ENCODE measurements around the gene KRTAP5-6. TPM values are rescaled to one million over a fixed set of nuclear protein-coding genes. Genes with fewer than 3 reads are reported as not detected.
"Not testable (repeated sequence)": the region's sequence is repeated elsewhere in the genome, so short reads cannot be mapped to it uniquely, and the experiment has no call there.

Gene KRTAP5-6
- total and polyA plus RNA-seq, 3 experiments from 2014 or later, result not detected

- Histone ChIP-seq H3K4me1 (ENCODE audit: insufficient read depth, low read length) (peaks cover 10% of the 10 kb centered on the region), H3K4me3 (ENCODE audit: low read length) (no peak overlapping the region), H3K27ac (ENCODE audit: low read depth, low read length) (no peak overlapping the region), H3K9me3 (ENCODE audit: low read length) (no peaks in the 10 kb centered on the region), H3K27me3 (ENCODE audit: insufficient read depth, low read length, poor library complexity, severe bottlenecking) (peaks cover 10% of the 10 kb centered on the region), H3K36me3 (ENCODE audit: insufficient read depth, low read length) (no peaks in the 10 kb centered on the region)
- ChIA-PET POLR2A (no interaction called here), CTCF (no interaction called here)
- Mint-ChIP-seq H3K36me3 (no peaks in the 10 kb centered on the region), H3K27ac (peak overlapping the region in 2 of 8 donors; percentile 26 to 71), H3K9me3 (peaks cover 0 to 2% (median 0%) of the 10 kb centered on the region in 5 donors), H3K4me3 (peak overlapping the region in 3 of 7 donors; percentile 53 to 81 (median 54)), H3K4me1 (peaks cover 0 to 18% (median 10%) of the 10 kb centered on the region in 3 donors), H3K27me3 (peaks cover 26 to 51% of the 10 kb centered on the region in 2 donors)
- no peak for DNase-seq
These were observed 37.5 kb upstream of the KRTAP5-6 start for GRCh38 chr11:1659506-1659905.

- Mint-ChIP-seq H3K9me3 (peaks cover 0 to 2% (median 0%) of the 10 kb centered on the region in 5 donors), H3K36me3 (no peaks in the 10 kb centered on the region), H3K27ac (no peak overlapping the region), H3K27me3 (peaks cover 26 to 49% of the 10 kb centered on the region in 2 donors), H3K4me1 (peaks cover 0 to 18% (median 10%) of the 10 kb centered on the region in 3 donors), H3K4me3 (peak overlapping the region in 3 of 7 donors; percentile 10 to 56 (median 38))
- no peak overlapping the region for H3K4me3 ChIP-seq (ENCODE audit: low read length)
- no peaks in the 10 kb centered on the region for H3K9me3 ChIP-seq (ENCODE audit: low read length)
- no peak overlapping the region for H3K27ac ChIP-seq (ENCODE audit: low read depth, low read length)
- H3K27me3 ChIP-seq (ENCODE audit: insufficient read depth, low read length, poor library complexity, severe bottlenecking), result peaks cover 9% of the 10 kb centered on the region
- no peaks in the 10 kb centered on the region for H3K36me3 ChIP-seq (ENCODE audit: insufficient read depth, low read length)
- ChIA-PET POLR2A (no interaction called here), CTCF (no interaction called here)
- peaks cover 10% of the 10 kb centered on the region for H3K4me1 ChIP-seq (ENCODE audit: insufficient read depth, low read length)
- no peak for DNase-seq
These were observed 36.7 kb upstream of the KRTAP5-6 start for GRCh38 chr11:1660111-1660867.

GRCh38 chr11:1661454-1662269 lies 35.3 kb upstream of the KRTAP5-6 start:
- H3K9me3 ChIP-seq (ENCODE audit: low read length); H3K27ac ChIP-seq (ENCODE audit: low read depth, low read length); H3K4me3 ChIP-seq (ENCODE audit: low read length); H3K36me3 Mint-ChIP-seq; H3K4me1 ChIP-seq (ENCODE audit: insufficient read depth, low read length); DNase-seq; H3K36me3 ChIP-seq (ENCODE audit: insufficient read depth, low read length); H3K27me3 ChIP-seq (ENCODE audit: insufficient read depth, low read length, poor library complexity, severe bottlenecking); POLR2A ChIA-PET; H3K9me3 Mint-ChIP-seq; CTCF ChIA-PET: not testable (repeated sequence)
- H3K4me1 Mint-ChIP-seq, result peaks cover 0 to 18% (median 10%) of the 10 kb centered on the region in 3 donors
- peaks cover 26 to 37% of the 10 kb centered on the region in 2 donors for H3K27me3 Mint-ChIP-seq
- peak overlapping the region in 1 of 8 donors; percentile 61 for H3K27ac Mint-ChIP-seq
- peak overlapping the region in 1 of 7 donors; percentile 68 for H3K4me3 Mint-ChIP-seq

- H3K4me1 Mint-ChIP-seq, result peaks cover 0 to 18% (median 10%) of the 10 kb centered on the region in 3 donors
- H3K27me3 ChIP-seq (ENCODE audit: insufficient read depth, low read length, poor library complexity, severe bottlenecking); POLR2A ChIA-PET; H3K27ac ChIP-seq (ENCODE audit: low read depth, low read length); H3K9me3 ChIP-seq (ENCODE audit: low read length); H3K4me3 ChIP-seq (ENCODE audit: low read length); DNase-seq; H3K36me3 ChIP-seq (ENCODE audit: insufficient read depth, low read length); H3K9me3 Mint-ChIP-seq; H3K4me1 ChIP-seq (ENCODE audit: insufficient read depth, low read length); H3K36me3 Mint-ChIP-seq; CTCF ChIA-PET; H3K27ac Mint-ChIP-seq; H3K4me3 Mint-ChIP-seq: not testable (repeated sequence)
- peaks cover 23 to 32% of the 10 kb centered on the region in 2 donors for H3K27me3 Mint-ChIP-seq
These were observed 34.2 kb upstream of the KRTAP5-6 start for GRCh38 chr11:1662699-1663283.

- Mint-ChIP-seq H3K4me1 (peaks cover under 1 to 16% (median 5%) of the 10 kb centered on the region in 3 donors), H3K27ac (no peak overlapping the region), H3K36me3 (no peaks in the 10 kb centered on the region), H3K9me3 (no peaks in the 10 kb centered on the region), H3K4me3 (no peak overlapping the region), H3K27me3 (peaks cover 22 to 27% of the 10 kb centered on the region in 2 donors)
- POLR2A ChIA-PET, result no interaction called here
- Histone ChIP-seq H3K9me3 (ENCODE audit: low read length) (no peaks in the 10 kb centered on the region), H3K27ac (ENCODE audit: low read depth, low read length) (no peak overlapping the region), H3K27me3 (ENCODE audit: insufficient read depth, low read length, poor library complexity, severe bottlenecking) (no peaks in the 10 kb centered on the region), H3K36me3 (ENCODE audit: insufficient read depth, low read length) (no peaks in the 10 kb centered on the region), H3K4me1 (ENCODE audit: insufficient read depth, low read length) (no peaks in the 10 kb centered on the region), H3K4me3 (ENCODE audit: low read length) (no peak overlapping the region)
- CTCF ChIA-PET, result no interaction called here
- DNase-seq, result no peak
These were observed 31.7 kb upstream of the KRTAP5-6 start for GRCh38 chr11:1665313-1665712.

- no peak overlapping the region for H3K27ac ChIP-seq (ENCODE audit: low read depth, low read length)
- no peak for DNase-seq
- H3K27me3 Mint-ChIP-seq, result peaks cover 17 to 24% of the 10 kb centered on the region in 2 donors
- no peaks in the 10 kb centered on the region for H3K36me3 Mint-ChIP-seq
- H3K27me3 ChIP-seq (ENCODE audit: insufficient read depth, low read length, poor library complexity, severe bottlenecking), result no peaks in the 10 kb centered on the region
- no peaks in the 10 kb centered on the region for H3K36me3 ChIP-seq (ENCODE audit: insufficient read depth, low read length)
- H3K9me3 Mint-ChIP-seq, result no peaks in the 10 kb centered on the region
- H3K4me3 ChIP-seq (ENCODE audit: low read length), result no peak overlapping the region
- no peaks in the 10 kb centered on the region for H3K4me1 ChIP-seq (ENCODE audit: insufficient read depth, low read length)
- no peak overlapping the region for H3K27ac Mint-ChIP-seq
- POLR2A ChIA-PET, result no interaction called here
- no peaks in the 10 kb centered on the region for H3K9me3 ChIP-seq (ENCODE audit: low read length)
- peaks cover 0 to 10% (median 5%) of the 10 kb centered on the region in 3 donors for H3K4me1 Mint-ChIP-seq
- CTCF ChIA-PET, result no interaction called here
- H3K4me3 Mint-ChIP-seq, result no peak overlapping the region
These were observed 29.7 kb upstream of the KRTAP5-6 start for GRCh38 chr11:1667121-1667850.

GRCh38 chr11:1667906-1668305 lies 29.1 kb upstream of the KRTAP5-6 start:
- Histone ChIP-seq H3K4me1 (ENCODE audit: insufficient read depth, low read length) (no peaks in the 10 kb centered on the region), H3K36me3 (ENCODE audit: insufficient read depth, low read length) (no peaks in the 10 kb centered on the region), H3K27me3 (ENCODE audit: insufficient read depth, low read length, poor library complexity, severe bottlenecking) (no peaks in the 10 kb centered on the region), H3K4me3 (ENCODE audit: low read length) (no peak overlapping the region), H3K27ac (ENCODE audit: low read depth, low read length) (no peak overlapping the region), H3K9me3 (ENCODE audit: low read length) (no peaks in the 10 kb centered on the region)
- Mint-ChIP-seq H3K27me3 (peaks cover 17 to 18% of the 10 kb centered on the region in 2 donors), H3K4me3 (no peak overlapping the region), H3K4me1 (peaks cover 0 to 10% (median 5%) of the 10 kb centered on the region in 3 donors), H3K27ac (peak overlapping the region in 2 of 8 donors; percentile 7 to 81), H3K36me3 (no peaks in the 10 kb centered on the region), H3K9me3 (no peaks in the 10 kb centered on the region)
- ChIA-PET POLR2A (no interaction called here), CTCF (no interaction called here)
- DNase-seq, result no peak
